Hematopoietic multipotent progenitor cell (in vitro differentiated cells): Measurements from ENCODE around the gene RMRP. TPM values are rescaled to one million over a fixed set of nuclear protein-coding genes. Genes with fewer than 3 reads are reported as not detected.
A peak's percentile ranks its signal among the peaks of the same experiment; 100 is the strongest.
"Not testable (repeated sequence)": the region's sequence is repeated elsewhere in the genome, so short reads cannot be mapped to it uniquely, and the experiment has no call there.

Source experiments
- DNase-seq, 3 donors: peaks; one replicate each; pipeline ENCODE4 v3.0.0-alpha.2; 2011 to 2015; ENCODE audit warnings: low read depth in 2 of 3, low spot score in 2 of 3
- small RNA-seq: library from RNA; depleted of rRNA; stranded (forward); fragments of <200 nt; gene quantifications from one replicate; pipeline ENCODE3, GENCODE V24; 2012
- total RNA-seq: library from RNA; depleted of rRNA; stranded (reverse); fragments of >200 nt; gene quantifications from one replicate; pipeline ENCODE4 v1.2.3, GENCODE V29; 2012

Gene RMRP
- total RNA-seq, 1 donor: 38,740 TPM

GRCh38 chr9:35616681-35617459, 40.9 kb downstream of the RMRP start:
- peak; percentile 36 to 61 (median 56) for DNase-seq

- DNase-seq: no peak
These were observed 41.7 kb downstream of the RMRP start for GRCh38 chr9:35615981-35616680.

GRCh38 chr9:35612843-35613242, 45.0 kb downstream of the RMRP start:
- no peak for DNase-seq

GRCh38 chr9:35612066-35612465, 45.8 kb downstream of the RMRP start:
- not testable (repeated sequence) for DNase-seq

GRCh38 chr9:35611230-35611797, 46.5 kb downstream of the RMRP start:
- peak in 2 of 3 donors; percentile 43 to 70 for DNase-seq

- DNase-seq: no peak
These were observed 48.0 kb downstream of the RMRP start for GRCh38 chr9:35609820-35610163.

- no peak for DNase-seq
These were observed 48.6 kb downstream of the RMRP start for GRCh38 chr9:35609001-35609819.

- DNase-seq: no peak
These were observed 49.6 kb downstream of the RMRP start for GRCh38 chr9:35608221-35608620.

Small RNA genes within 50 kb of the gene (small RNA-seq; reads per million reads assigned to genes)
- 0.20 reads per million for gene MIR4667
- gene RMRP: not detected
- gene RN7SL22P: not detected

Other genes starting within 250 kb of the RMRP start
- gene RUSC2, start 167.9 kb downstream of the RMRP start, total RNA-seq: 17.8 TPM
- 13.2 TPM for gene TESK1, start 52.8 kb downstream of the RMRP start, total RNA-seq
- gene CD72, start 39.6 kb downstream of the RMRP start, total RNA-seq: 6.7 TPM
- 0.54 TPM for gene SIT1, start 7.1 kb downstream of the RMRP start, total RNA-seq
- gene CCDC107, start 273 bp upstream of the RMRP start, total RNA-seq: 5.7 TPM
- gene ARHGEF39, start 7.2 kb upstream of the RMRP start, total RNA-seq: 1.3 TPM
- gene CA9, start 15.9 kb upstream of the RMRP start, total RNA-seq: 0.81 TPM
- 5.7 TPM for gene TPM2, start 31.9 kb upstream of the RMRP start, total RNA-seq
- gene TLN1, start 74.2 kb upstream of the RMRP start, total RNA-seq: 414 TPM
- 25.0 TPM for gene CREB3, start 74.6 kb upstream of the RMRP start, total RNA-seq
- 41.5 TPM for gene GBA2, start 91.2 kb upstream of the RMRP start, total RNA-seq
- gene RGP1, start 91.3 kb upstream of the RMRP start, total RNA-seq: 16.7 TPM
- gene MSMP, start 96.3 kb upstream of the RMRP start, total RNA-seq: 2.4 TPM
- 1.6 TPM for gene NPR2, start 133.6 kb upstream of the RMRP start, total RNA-seq
- gene SPAG8, start 154.2 kb upstream of the RMRP start, total RNA-seq: 3.2 TPM
- 22.6 TPM for gene HINT2, start 157.0 kb upstream of the RMRP start, total RNA-seq
- not detected for gene FAM221B, start 170.7 kb upstream of the RMRP start, total RNA-seq
- gene TMEM8B, start 171.2 kb upstream of the RMRP start, total RNA-seq: 1.1 TPM
- not detected for gene OR13J1, start 212.4 kb upstream of the RMRP start, total RNA-seq
- not detected for gene HRCT1, start 248.2 kb upstream of the RMRP start, total RNA-seq